Measurements from ENCODE around the gene COX6B2.

- TF ChIP-seq CTCF (IDR thresholded peaks at IDR 0.05) (peak; percentile 40), EZH2 (IDR thresholded peaks at IDR 0.05) (no peak), EZH2phosphoT487 (IDR thresholded peaks at IDR 0.05) (no peak)
Measured at GRCh38 chr19:55340784-55341147, 13.8 kb downstream of the COX6B2 start.
